ENCODE results near the gene GPR108.

Gene GPR108

GRCh38 chr19:6737873-6738786 is 750 bp upstream of the GPR108 start:
- DNase-seq (ENCODE audit: low spot score): peak; percentile 70

- no peak for DNase-seq (ENCODE audit: low spot score)
Observed at GRCh38 chr19:6736917-6737283, 480 bp downstream of the GPR108 start.

- DNase-seq (ENCODE audit: low spot score): peak; percentile 76
Observed at GRCh38 chr19:6736169-6736916, 1.0 kb downstream of the GPR108 start.

DNA sequence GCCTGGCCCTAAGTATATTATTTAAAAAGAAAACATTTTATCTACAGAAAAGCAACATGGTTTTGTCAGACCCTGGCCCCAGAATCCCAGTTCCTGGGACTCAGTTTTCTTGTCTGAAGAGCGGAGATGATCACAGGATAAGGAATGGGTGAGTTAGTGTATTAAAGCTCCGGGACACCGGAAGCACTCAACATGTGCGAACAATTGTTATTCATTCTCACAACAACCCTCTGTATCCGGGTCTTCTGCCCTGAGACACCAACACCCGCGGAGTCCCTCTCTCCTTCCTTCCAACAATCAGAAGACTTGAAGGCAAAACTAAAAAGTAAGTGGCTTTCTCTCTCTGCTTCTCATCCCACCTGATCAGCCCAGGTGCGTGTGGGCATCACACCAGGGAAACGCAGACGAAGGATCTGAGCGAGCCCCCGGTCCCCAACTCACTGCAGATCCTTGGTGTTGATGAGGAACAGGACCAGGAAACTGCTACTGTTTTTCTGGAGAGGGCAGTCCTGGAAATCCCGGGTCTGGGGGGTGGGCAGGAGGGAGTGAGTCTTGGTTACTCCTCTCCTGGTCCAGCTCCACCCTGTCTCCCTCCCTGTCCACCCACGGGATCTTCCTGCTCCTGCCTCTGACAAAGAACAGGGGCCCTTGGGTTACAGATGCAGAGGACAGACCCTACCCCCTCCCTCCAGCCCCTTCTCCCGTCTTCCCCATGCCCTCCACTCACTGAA is 2.0 kb downstream of the GPR108 start:
- no peak for DNase-seq (ENCODE audit: low spot score)

DNA sequence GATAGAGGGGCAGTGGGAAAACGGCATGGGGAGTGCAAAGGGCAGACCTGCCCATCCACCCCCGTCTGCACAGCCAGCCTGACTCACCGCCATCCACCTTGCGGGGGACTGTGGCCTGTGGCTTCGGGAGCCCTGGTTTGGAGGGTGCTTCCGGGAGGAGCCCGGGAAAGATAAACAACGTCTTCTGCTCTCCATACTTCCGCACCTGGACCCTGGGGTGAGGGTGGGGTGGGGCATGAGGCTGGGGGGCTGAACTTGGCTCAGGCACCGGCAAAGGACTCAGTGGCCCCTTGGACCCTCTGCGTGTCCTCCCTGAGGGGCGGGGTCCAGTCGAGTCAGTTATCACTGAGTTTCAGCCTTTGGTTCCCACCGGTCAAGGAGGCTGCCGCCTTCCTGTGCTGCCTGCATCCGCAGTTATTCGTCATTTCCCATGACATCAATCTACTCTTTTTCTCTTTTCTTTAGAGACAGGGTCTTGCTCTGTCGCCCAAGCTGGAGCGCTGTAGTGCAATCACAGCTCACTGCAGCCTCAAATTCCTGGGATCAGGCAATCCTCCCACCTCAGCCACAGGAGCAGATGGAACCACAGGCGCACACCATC is 3.2 kb downstream of the GPR108 start:
- no peak for DNase-seq (ENCODE audit: low spot score)

GRCh38 chr19:6733338-6734095 is 3.9 kb downstream of the GPR108 start:
- no peak for DNase-seq (ENCODE audit: low spot score)

DNA sequence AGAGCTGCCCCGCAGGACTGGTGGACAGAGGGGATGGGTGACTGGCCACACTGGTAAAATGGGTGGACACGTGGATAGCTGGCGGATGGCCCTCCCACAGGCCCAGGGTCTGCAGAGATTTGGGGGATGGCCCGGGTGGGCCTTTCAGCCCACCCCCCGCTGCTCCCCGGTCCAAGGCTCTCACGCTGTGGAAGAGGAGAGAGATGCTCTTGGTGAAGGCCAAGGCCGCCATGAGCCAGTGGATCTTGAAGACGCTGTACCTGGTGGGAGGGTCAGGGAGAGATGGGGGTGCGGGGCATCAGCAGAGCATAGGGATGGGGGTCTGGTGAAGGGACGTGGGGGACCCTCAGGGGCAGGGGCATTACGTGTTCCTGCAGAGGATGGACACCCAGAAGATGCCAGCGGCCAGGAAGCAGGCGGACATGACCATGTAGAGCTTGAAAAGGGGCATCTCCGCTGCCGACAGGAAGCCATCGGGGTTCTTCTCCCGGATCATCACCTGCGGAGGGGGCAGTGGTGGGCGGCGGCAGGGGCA is 4.5 kb downstream of the GPR108 start:
- no peak for DNase-seq (ENCODE audit: low spot score)

DNA sequence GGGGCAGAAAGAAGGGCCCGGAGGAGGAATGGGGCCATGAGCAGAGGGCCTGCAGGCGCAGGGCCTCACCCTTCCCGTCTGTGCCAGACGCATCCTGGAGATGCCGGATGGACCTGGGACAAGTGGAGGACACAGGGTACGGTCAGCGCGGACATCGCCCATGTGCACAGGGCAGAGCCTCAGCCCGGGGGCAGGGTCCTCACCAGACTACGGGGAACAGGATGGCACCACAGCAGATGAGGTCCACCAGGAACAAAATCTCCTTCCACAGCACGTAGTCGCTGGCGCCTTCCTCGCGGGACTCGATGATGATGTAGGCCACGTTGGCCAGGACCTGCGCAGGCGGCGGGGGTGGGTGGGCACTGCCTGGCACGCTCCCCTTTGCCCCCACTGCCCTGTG is 5.6 kb downstream of the GPR108 start:
- DNase-seq (ENCODE audit: low spot score): no peak

DNA sequence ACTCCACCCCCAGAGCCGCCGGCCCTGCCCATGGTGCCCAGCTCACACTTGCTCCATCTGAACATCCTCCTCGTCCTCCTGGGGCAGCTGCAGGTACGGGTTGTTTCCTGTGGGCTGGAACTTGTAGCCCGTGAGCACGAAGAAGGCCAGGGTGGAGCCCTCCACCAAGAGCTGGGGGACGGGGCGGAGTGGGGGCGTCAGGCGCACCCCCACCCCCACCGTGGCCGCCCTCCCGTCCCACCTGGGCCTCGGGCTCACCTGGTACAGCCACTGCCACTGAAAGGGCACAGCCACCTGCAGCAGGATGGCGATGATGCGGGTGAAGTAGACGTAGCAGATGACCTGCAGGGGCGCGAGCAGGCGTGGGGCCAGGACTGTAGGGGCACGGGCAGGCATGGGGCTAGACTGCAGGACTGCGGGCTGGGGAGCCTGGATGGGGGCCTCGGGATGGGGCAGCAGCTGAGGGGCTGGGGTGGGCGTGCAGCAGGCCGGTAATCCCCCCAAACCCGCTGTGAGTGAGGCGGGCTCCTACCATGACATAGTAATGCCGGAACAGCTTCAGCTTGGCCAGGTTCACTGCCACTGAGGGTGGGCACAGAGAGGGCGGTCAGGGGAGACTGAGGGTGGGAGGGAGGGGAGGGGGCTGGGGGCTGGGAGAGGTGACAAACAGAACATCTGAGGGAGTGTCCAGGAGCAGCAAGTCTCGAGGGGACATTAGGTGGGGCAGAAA is 6.3 kb downstream of the GPR108 start:
- DNase-seq (ENCODE audit: low spot score): no peak

- peak; percentile 76 for DNase-seq (ENCODE audit: low spot score)
Observed at GRCh38 chr19:6730153-6730804, 7.1 kb downstream of the GPR108 start.

- DNase-seq (ENCODE audit: low spot score): no peak
Observed at GRCh38 chr19:6729573-6730152, 7.7 kb downstream of the GPR108 start.

GRCh38 chr19:6728346-6728745 is 9.0 kb downstream of the GPR108 start:
- DNase-seq (ENCODE audit: low spot score): no peak

- DNase-seq (ENCODE audit: low spot score): no peak
Observed at GRCh38 chr19:6725513-6726231, 11.7 kb downstream of the GPR108 start.

- no peak for DNase-seq (ENCODE audit: low spot score)
Observed at GRCh38 chr19:6724631-6725492, 12.5 kb downstream of the GPR108 start.

GRCh38 chr19:6723738-6724137 is 13.6 kb downstream of the GPR108 start:
- no peak for DNase-seq (ENCODE audit: low spot score)

- DNase-seq (ENCODE audit: low spot score): peak; percentile 44
Observed at GRCh38 chr19:6723108-6723618, 14.2 kb downstream of the GPR108 start.

- no peak for DNase-seq (ENCODE audit: low spot score)
Observed at GRCh38 chr19:6721773-6722172, 15.6 kb downstream of the GPR108 start.

DNA sequence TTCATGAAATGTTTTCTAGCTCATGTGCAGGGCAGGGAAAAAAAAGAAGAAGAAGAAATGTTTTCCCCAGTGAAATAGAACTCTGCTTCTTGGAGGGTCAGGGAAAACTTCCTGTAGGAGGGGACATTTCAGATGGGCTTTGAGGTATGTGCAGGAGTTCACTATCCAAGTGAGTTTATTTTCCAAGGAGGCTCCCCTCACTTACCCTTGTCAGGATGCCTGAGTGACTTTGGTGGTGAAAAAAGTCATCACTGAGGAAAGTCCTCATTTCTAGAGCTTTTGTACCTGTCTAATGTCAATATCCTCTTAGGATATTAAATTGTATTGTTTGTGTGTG is 16.3 kb downstream of the GPR108 start:
- no peak for DNase-seq (ENCODE audit: low spot score)

Measured in HuH-7 (cell line).